ENCODE results near the gene AVL9.

Gene AVL9

GRCh38 chr7:32513210-32513609 lies 17.9 kb downstream of the AVL9 start:
- Histone ChIP-seq H3K27me3 (ENCODE audit: low read length) (no peaks in the 10 kb centered on the region), H3K4me3 (ENCODE audit: insufficient read depth, low read length, poor library complexity, severe bottlenecking) (no peak overlapping the region), H3K27ac (ENCODE audit: low read depth, low read length) (no peak overlapping the region), H3K36me3 (ENCODE audit: low read length) (peaks cover 44% of the 10 kb centered on the region), H3K9me2 (replicated peaks; ENCODE audit: insufficient read depth, low read length) (no peaks in the 10 kb centered on the region), H3K9ac (ENCODE audit: low read length) (no peak overlapping the region), H2AFZ (ENCODE audit: low read depth, low read length, severe bottlenecking) (no peak overlapping the region), H4K20me1 (ENCODE audit: low read depth, low read length) (no peaks in the 10 kb centered on the region), H3K4me2 (ENCODE audit: low read depth, low read length, poor library complexity, severe bottlenecking) (no peak overlapping the region), H3K79me2 (ENCODE audit: insufficient read depth, low read length) (peaks cover 89% of the 10 kb centered on the region), H3K9me3 (ENCODE audit: insufficient read depth, low read length) (peaks cover 43% of the 10 kb centered on the region), H3F3A (ENCODE audit: insufficient read depth) (no peaks in the 10 kb centered on the region)
- TF ChIP-seq CTCF (IDR thresholded peaks at IDR 0.05; ENCODE audit: insufficient read depth, low read length, poor library complexity, severe bottlenecking) (no peak), EZH2phosphoT487 (conservative IDR thresholded peaks at IDR 0.05; ENCODE audit: low read length) (no peak)

- H3K9ac ChIP-seq (ENCODE audit: low read length), result no peak overlapping the region
- H4K20me1 ChIP-seq (ENCODE audit: low read depth, low read length), result no peaks in the 10 kb centered on the region
- H3K4me3 ChIP-seq (ENCODE audit: insufficient read depth, low read length, poor library complexity, severe bottlenecking), result no peak overlapping the region
- H3F3A ChIP-seq (ENCODE audit: insufficient read depth), result no peaks in the 10 kb centered on the region
- H3K27me3 ChIP-seq (ENCODE audit: low read length), result no peaks in the 10 kb centered on the region
- no peak overlapping the region for H3K27ac ChIP-seq (ENCODE audit: low read depth, low read length)
- H3K36me3 ChIP-seq (ENCODE audit: low read length), result peaks cover 52% of the 10 kb centered on the region
- no peaks in the 10 kb centered on the region for H3K9me2 ChIP-seq (replicated peaks; ENCODE audit: insufficient read depth, low read length)
- TF ChIP-seq CTCF (IDR thresholded peaks at IDR 0.05; ENCODE audit: insufficient read depth, low read length, poor library complexity, severe bottlenecking) (no peak), EZH2phosphoT487 (conservative IDR thresholded peaks at IDR 0.05; ENCODE audit: low read length) (no peak)
- H2AFZ ChIP-seq (ENCODE audit: low read depth, low read length, severe bottlenecking), result no peak overlapping the region
- H3K4me2 ChIP-seq (ENCODE audit: low read depth, low read length, poor library complexity, severe bottlenecking), result no peak overlapping the region
- H3K9me3 ChIP-seq (ENCODE audit: insufficient read depth, low read length), result peaks cover 56% of the 10 kb centered on the region
- H3K79me2 ChIP-seq (ENCODE audit: insufficient read depth, low read length), result peaks cover 88% of the 10 kb centered on the region
Measured at GRCh38 chr7:32515890-32516550, 20.7 kb downstream of the AVL9 start.

- Histone ChIP-seq H3K9ac (ENCODE audit: low read length) (no peak overlapping the region), H3K4me3 (ENCODE audit: insufficient read depth, low read length, poor library complexity, severe bottlenecking) (no peak overlapping the region), H3F3A (ENCODE audit: insufficient read depth) (no peaks in the 10 kb centered on the region), H3K9me2 (replicated peaks; ENCODE audit: insufficient read depth, low read length) (no peaks in the 10 kb centered on the region), H2AFZ (ENCODE audit: low read depth, low read length, severe bottlenecking) (no peak overlapping the region), H3K36me3 (ENCODE audit: low read length) (peaks cover 52% of the 10 kb centered on the region), H3K27ac (ENCODE audit: low read depth, low read length) (no peak overlapping the region), H3K79me2 (ENCODE audit: insufficient read depth, low read length) (peaks cover 88% of the 10 kb centered on the region), H3K4me2 (ENCODE audit: low read depth, low read length, poor library complexity, severe bottlenecking) (no peak overlapping the region), H3K9me3 (ENCODE audit: insufficient read depth, low read length) (peaks cover 61% of the 10 kb centered on the region), H3K27me3 (ENCODE audit: low read length) (no peaks in the 10 kb centered on the region), H4K20me1 (ENCODE audit: low read depth, low read length) (no peaks in the 10 kb centered on the region)
- TF ChIP-seq EZH2phosphoT487 (conservative IDR thresholded peaks at IDR 0.05; ENCODE audit: low read length), result no peak
- TF ChIP-seq CTCF (IDR thresholded peaks at IDR 0.05; ENCODE audit: insufficient read depth, low read length, poor library complexity, severe bottlenecking), result no peak
Measured at GRCh38 chr7:32516551-32517100, 21.3 kb downstream of the AVL9 start.
